K562 (cell line): ENCODE data around the gene MED31. TPM values are rescaled to one million over a fixed set of nuclear protein-coding genes. Genes with fewer than 3 reads are reported as not detected.

Experiments
- ATAC-seq: fragments of 200-7000 bp; cut with Tn5 transposase; 3 replicates; pipeline ENCODE4 v1.9.1; 2020; ENCODE audit warnings: moderate library complexity
- BruUV-seq: library from RNA; stranded (reverse); fragments of 400-500 nt; replicated peaks from 2 replicates; lab custom pipeline; 2021; lab: Mats Ljungman, UMichigan
- CTCF ChIA-PET: fragments of 300-600 bp; formaldehyde crosslinking; extraction: SDS; loops from one replicate; lab custom pipeline; 2021; ENCODE audit warnings: low intra/inter-chr PET ratio; lab: Yijun Ruan, JAX
- POLR2A ChIA-PET: fragments of 300-600, 350-650 bp; sonication (Branson Sonifier 250); formaldehyde crosslinking; extraction: SDS; loops from one replicate; lab custom pipeline; 2021; ENCODE audit warnings: antibody characterized with exemption, inconsistent platforms; lab: Yijun Ruan, JAX
- DNase-seq, 4 experiments: peaks; one replicate each; pipeline versions ENCODE4 v3.0.0 to v3.0.0-alpha.2; 2011 to 2018; ENCODE audit warnings: low spot score in 3 of 4, mixed read lengths in 3 of 4; ENCODE audit errors: extremely low read depth in 1 of 4
- FAIRE-seq: peaks from 2 replicates; lab custom pipeline; 2011; peaks lifted over from hg19 to GRCh38; lab: Jason Lieb, UNC
- H2AFZ ChIP-seq: 2 replicates; pipeline ENCODE4 v1.6.0; 2011; ENCODE audit warnings: low read depth, low read length, control low read depth, inconsistent platforms
- H3K27ac ChIP-seq: fragments of 200-600 bp; 3 replicates; pipeline ENCODE4 v1.8.0; 2011; ENCODE audit warnings: low read depth, mild to moderate bottlenecking, control low read depth, inconsistent platforms, low read length, moderate library complexity, mixed read lengths; ENCODE audit errors: extremely low read depth
- H3K27me3 ChIP-seq, 2 experiments: fragments of 300-600 bp in 1 of 2; 2 replicates in 1 of 2; 3 replicates in 1 of 2; pipeline versions ENCODE4 v1.6.0 to v1.8.0; 2011; ENCODE audit warnings: inconsistent platforms in 2 of 2, low read length in 2 of 2, mild to moderate bottlenecking in 1 of 2, mixed read lengths in 1 of 2, moderate library complexity in 1 of 2; ENCODE audit not compliant: control insufficient read depth in 2 of 2, insufficient read depth in 2 of 2
- H3K36me3 ChIP-seq: fragments of 300-600 bp; 3 replicates; pipeline ENCODE4 v1.8.0; 2011; ENCODE audit warnings: mild to moderate bottlenecking, low read length, inconsistent platforms; ENCODE audit not compliant: control insufficient read depth, insufficient read depth
- H3K4me1 ChIP-seq, 2 experiments: fragments of 200-600 bp in 1 of 2; replicated peaks in 1 of 2; 2 replicates in 1 of 2; 3 replicates in 1 of 2; pipeline versions ENCODE4 v1.5.1 to v1.8.0; 2011; ENCODE audit warnings: inconsistent platforms in 2 of 2, low read length in 2 of 2, mild to moderate bottlenecking in 1 of 2, mixed read lengths in 1 of 2, moderate library complexity in 1 of 2; ENCODE audit not compliant: control insufficient read depth in 2 of 2, insufficient read depth in 2 of 2
- H3K4me2 ChIP-seq: 2 replicates; pipeline ENCODE4 v1.6.1; 2011; ENCODE audit warnings: low read length, control low read depth, inconsistent platforms, mixed read lengths; ENCODE audit not compliant: insufficient read depth
- H3K4me3 ChIP-seq: fragments of 200-600 bp; sonication (generic), shearing (Covaris generic); 2 replicates; pipeline ENCODE4 v1.5.1; 2016; ENCODE audit warnings: control low read depth, inconsistent platforms
- H3K79me2 ChIP-seq: fragments of 200-600 bp; 3 replicates; pipeline ENCODE4 v1.8.0; 2011; ENCODE audit warnings: low read length, inconsistent platforms; ENCODE audit not compliant: control insufficient read depth, insufficient read depth
- H3K9ac ChIP-seq, 2 experiments: 2 replicates each; pipeline versions ENCODE4 v1.6.0 to v1.6.1; 2011; ENCODE audit warnings: low read depth in 2 of 2, low read length in 2 of 2, control low read depth in 1 of 2, inconsistent platforms in 1 of 2, mild to moderate bottlenecking in 1 of 2, mixed read lengths in 1 of 2; ENCODE audit not compliant: insufficient read depth in 1 of 2
- H3K9me1 ChIP-seq: one replicate; pipeline ENCODE4 v1.6.0; 2011; ENCODE audit warnings: inconsistent platforms, mild to moderate bottlenecking, low read length, moderate library complexity; ENCODE audit not compliant: control insufficient read depth, insufficient read depth
- H3K9me3 ChIP-seq: replicated peaks from 2 replicates; pipeline ENCODE4 v1.5.1; 2011; ENCODE audit warnings: low read depth, low read length, inconsistent platforms; ENCODE audit not compliant: control insufficient read depth, insufficient read depth
- H4K20me1 ChIP-seq: replicated peaks from 2 replicates; pipeline ENCODE4 v1.6.1; 2011; ENCODE audit warnings: low read length, inconsistent platforms, mixed read lengths; ENCODE audit not compliant: control insufficient read depth, insufficient read depth
- CBX3 ChIP-seq, 2 experiments: IDR thresholded peaks; 1 replicate in 1 of 2; 2 replicates in 1 of 2; pipeline ENCODE4 v1.6.1; 2012; ENCODE audit warnings: inconsistent platforms in 2 of 2, low read length in 2 of 2, borderline replicate concordance in 1 of 2, control low read depth in 1 of 2
- DMBX1 ChIP-seq: fragments of 250-450 bp; sonication (Bioruptor Pico); IDR thresholded peaks from 2 replicates; pipeline ENCODE4 v1.8.0; 2022; ENCODE audit warnings: inconsistent platforms, mild to moderate bottlenecking, moderate library complexity, borderline replicate concordance
- JUN ChIP-seq, 2 experiments: sonication (generic) in 1 of 2; formaldehyde crosslinking in 1 of 2; IDR thresholded peaks; 2 replicates each; pipeline versions ENCODE4 v1.6.1 to v1.8.0; 2012 to 2022; ENCODE audit warnings: borderline replicate concordance in 2 of 2, mild to moderate bottlenecking in 2 of 2, improper control_type of control experiment in 1 of 2, low read depth in 1 of 2, low read length in 1 of 2, missing genetic modification reagents in 1 of 2
- KAT8 ChIP-seq: fragments of 450-650 bp; IDR thresholded peaks from 2 replicates; pipeline ENCODE4 v1.6.1; 2016; ENCODE audit warnings: low read depth, mild to moderate bottlenecking
- YY1 ChIP-seq, 3 experiments: IDR thresholded peaks; 2 replicates each; pipeline ENCODE4 v1.6.1; 2011; ENCODE audit warnings: low read length in 2 of 3, mild to moderate bottlenecking in 2 of 3, moderate library complexity in 2 of 3, borderline replicate concordance in 1 of 3, control low read depth in 1 of 3, low read depth in 1 of 3; ENCODE audit not compliant: insufficient read depth in 3 of 3, insufficient replicate concordance in 2 of 3, control insufficient read depth in 1 of 3, insufficient read length in 1 of 3; ENCODE audit errors: extremely low read depth in 1 of 3
- ZNF184 ChIP-seq: sonication (generic); formaldehyde crosslinking; IDR thresholded peaks from 2 replicates; pipeline ENCODE4 v1.5.0; 2020; ENCODE audit warnings: missing genetic modification reagents
- ZNF274 ChIP-seq: IDR thresholded peaks from 2 replicates; pipeline ENCODE4 v1.6.1; 2011; ENCODE audit warnings: low read depth, mild to moderate bottlenecking, low read length, moderate library complexity, borderline replicate concordance
- WGBS: fragments of 100-300 bp; shearing (Covaris generic); methylation state at CpG from one replicate; pipeline ENCODE4 v1.1.6; 2016; ENCODE audit warnings: low coverage, mixed read lengths; ENCODE audit not compliant: insufficient coverage; ENCODE audit errors: missing lambda C conversion rate; 5-methylcytosine and 5-hydroxymethylcytosine counted together
- in situ Hi-C: fragments of 300-500 bp; cut with MboI; formaldehyde crosslinking; loops from 4 replicates; pipeline ENCODE4 v1.15.0; 2018; ENCODE audit warnings: inconsistent platforms, mixed read lengths
- intact Hi-C: fragments of 100-400 bp; cut with micrococcal nuclease; formaldehyde crosslinking; loops from 2 replicates; pipeline ENCODE4 v1.14.2; 2022
- polyA plus RNA-seq, 8 experiments: library from polyadenylated mRNA; depleted of rRNA in 4 of 8; stranded (reverse) in 5 of 8; unstranded in 3 of 8; fragments of >200 nt; fragmentation: Nextera tagmentation in 2 of 8; fragmentation: Illumina TruSeq in 1 of 8; extraction: Ambion mirVana in 2 of 8; extraction: Trizol in 1 of 8; gene quantifications; 2 replicates each; pipeline versions ENCODE4 v1.2.1 to v1.2.3, GENCODE V29; 2011 to 2014; ENCODE audit warnings: inconsistent platforms in 1 of 8, missing spikeins in 1 of 8
- total RNA-seq, 7 experiments: library from RNA; depleted of rRNA in 6 of 7; stranded (reverse); fragments of >200 nt in 6 of 7; fragmentation: Illumina TruSeq in 2 of 7; extraction: Trizol in 2 of 7; gene quantifications; 2 replicates each; pipeline versions ENCODE4 v1.2.1 to v1.2.3, GENCODE V29; 2011 to 2021; ENCODE audit warnings: low replicate concordance in 1 of 7
- TF ChIP-seq, protein P1 (sequence below): sonication (generic); formaldehyde crosslinking; IDR thresholded peaks from 2 replicates; pipeline ENCODE4 v1.4.0; 2020; ENCODE audit warnings: mild to moderate bottlenecking, missing genetic modification reagents
- TF ChIP-seq, protein P2 (sequence below): fragments of 450-650 bp; formaldehyde crosslinking; IDR thresholded peaks from 2 replicates; pipeline ENCODE4 v1.4.0; 2020; ENCODE audit warnings: mild to moderate bottlenecking
- TF ChIP-seq, protein P3 (sequence below): IDR thresholded peaks from 3 replicates; pipeline ENCODE4 v1.6.1; 2011; ENCODE audit warnings: borderline replicate concordance, mild to moderate bottlenecking, moderate library complexity; ENCODE audit not compliant: insufficient read length; ENCODE audit errors: extremely low read depth

The MED31 gene
- total and polyA plus RNA-seq, 9 of the 15 experiments (the other 6 are each of a cell fraction or from before 2014, with no cell fraction given): 6.4 to 39.9 (median 14.6) TPM

DNA sequence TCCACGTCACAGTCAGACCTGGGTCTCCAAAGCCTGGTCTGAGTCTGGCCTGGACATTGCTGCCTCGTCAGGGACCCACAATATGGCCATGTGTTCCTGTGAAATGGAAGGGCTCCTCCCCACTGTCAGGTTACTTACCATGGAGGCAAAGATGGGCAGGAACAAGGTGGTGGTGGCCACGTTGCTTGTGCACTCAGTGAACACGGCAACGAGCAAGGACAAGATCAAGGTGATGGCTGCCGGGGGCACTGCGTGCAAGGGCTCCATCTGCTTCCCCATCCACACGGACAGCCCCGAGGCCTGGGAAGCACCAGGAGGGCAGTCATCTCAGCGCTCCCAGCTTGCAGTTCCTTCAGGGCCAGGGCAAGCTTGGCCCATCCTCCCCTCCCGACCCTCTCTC, 39.2 kb upstream of the MED31 start (continued):
- no peak for TF ChIP-seq YY1 (IDR thresholded peaks at IDR 0.05; ENCODE audit: borderline replicate concordance in 1 of 3, control insufficient read depth in 1 of 3, extremely low read depth in 1 of 3, insufficient read depth in 3 of 3, insufficient read length in 1 of 3, insufficient replicate concordance in 2 of 3, low read depth in 1 of 3, low read length in 2 of 3)

DNA sequence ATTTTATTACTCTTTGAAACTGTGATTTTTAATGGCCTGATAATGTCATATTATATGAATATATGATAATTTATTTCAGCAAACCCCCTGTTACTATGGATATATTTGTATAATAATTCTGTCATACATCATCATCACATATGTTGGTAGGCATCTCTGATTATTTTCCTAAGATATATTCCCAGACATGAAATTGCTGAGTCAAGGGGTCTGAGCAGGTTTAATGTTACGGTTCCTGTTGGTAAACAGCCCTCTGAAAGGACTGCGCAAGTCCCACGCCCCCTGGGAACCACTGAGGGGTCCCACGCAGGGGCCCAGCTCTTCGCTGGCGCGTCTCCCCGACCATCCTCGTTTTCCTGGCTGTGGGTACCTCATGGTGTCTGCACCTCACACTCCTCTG, 37.5 kb upstream of the MED31 start:
- POLR2A ChIA-PET: no interaction called here
- Histone ChIP-seq H3K36me3 (no peaks in the 10 kb centered on the region), H4K20me1 (no peaks in the 10 kb centered on the region), H3K9me3 (no peaks in the 10 kb centered on the region), H3K9me1 (no peaks in the 10 kb centered on the region), H3K4me1 (no peaks in the 10 kb centered on the region), H3K79me2 (no peaks in the 10 kb centered on the region), H3K4me2 (no peak overlapping the region), H3K4me3 (no peak overlapping the region), H3K9ac (no peak overlapping the region), H3K27ac (no peak overlapping the region), H3K27me3 (peaks cover 6 to 43% of the 10 kb centered on the region in 2 experiments; a peak in 4 of 5 replicates), H2AFZ (no peak overlapping the region)
- CTCF ChIA-PET: no interaction called here
- DNase-seq: no peak
- intact Hi-C loops: no loop called here
- no peak for FAIRE-seq
- BruUV-seq: no TSS peak
- 3% methylated on average over 8 of the region's 9 CpGs for WGBS
- in situ Hi-C loops: no loop called here
- no peak for ATAC-seq
- TF ChIP-seq, protein P1, sequence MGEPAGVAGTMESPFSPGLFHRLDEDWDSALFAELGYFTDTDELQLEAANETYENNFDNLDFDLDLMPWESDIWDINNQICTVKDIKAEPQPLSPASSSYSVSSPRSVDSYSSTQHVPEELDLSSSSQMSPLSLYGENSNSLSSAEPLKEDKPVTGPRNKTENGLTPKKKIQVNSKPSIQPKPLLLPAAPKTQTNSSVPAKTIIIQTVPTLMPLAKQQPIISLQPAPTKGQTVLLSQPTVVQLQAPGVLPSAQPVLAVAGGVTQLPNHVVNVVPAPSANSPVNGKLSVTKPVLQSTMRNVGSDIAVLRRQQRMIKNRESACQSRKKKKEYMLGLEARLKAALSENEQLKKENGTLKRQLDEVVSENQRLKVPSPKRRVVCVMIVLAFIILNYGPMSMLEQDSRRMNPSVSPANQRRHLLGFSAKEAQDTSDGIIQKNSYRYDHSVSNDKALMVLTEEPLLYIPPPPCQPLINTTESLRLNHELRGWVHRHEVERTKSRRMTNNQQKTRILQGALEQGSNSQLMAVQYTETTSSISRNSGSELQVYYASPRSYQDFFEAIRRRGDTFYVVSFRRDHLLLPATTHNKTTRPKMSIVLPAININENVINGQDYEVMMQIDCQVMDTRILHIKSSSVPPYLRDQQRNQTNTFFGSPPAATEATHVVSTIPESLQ: no peak
- TF ChIP-seq DMBX1 (CRISPR knock-in tag) (no peak), ZNF184 (no peak), ZNF274 (no peak), JUN (IDR thresholded peaks at IDR 0.05; ENCODE audit: borderline replicate concordance, low read depth, low read length) (no peak), JUN (CRISPR knock-in tag; IDR thresholded peaks at IDR 0.05; ENCODE audit: borderline replicate concordance) (no peak), CBX3 (IDR thresholded peaks at IDR 0.05; ENCODE audit: borderline replicate concordance in 1 of 2, low read length in 2 of 2) (no peak), KAT8 (no peak)
- TF ChIP-seq, protein P2, sequence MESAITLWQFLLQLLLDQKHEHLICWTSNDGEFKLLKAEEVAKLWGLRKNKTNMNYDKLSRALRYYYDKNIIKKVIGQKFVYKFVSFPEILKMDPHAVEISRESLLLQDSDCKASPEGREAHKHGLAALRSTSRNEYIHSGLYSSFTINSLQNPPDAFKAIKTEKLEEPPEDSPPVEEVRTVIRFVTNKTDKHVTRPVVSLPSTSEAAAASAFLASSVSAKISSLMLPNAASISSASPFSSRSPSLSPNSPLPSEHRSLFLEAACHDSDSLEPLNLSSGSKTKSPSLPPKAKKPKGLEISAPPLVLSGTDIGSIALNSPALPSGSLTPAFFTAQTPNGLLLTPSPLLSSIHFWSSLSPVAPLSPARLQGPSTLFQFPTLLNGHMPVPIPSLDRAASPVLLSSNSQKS (CRISPR knock-in tag): no peak
- TF ChIP-seq, protein P3, sequence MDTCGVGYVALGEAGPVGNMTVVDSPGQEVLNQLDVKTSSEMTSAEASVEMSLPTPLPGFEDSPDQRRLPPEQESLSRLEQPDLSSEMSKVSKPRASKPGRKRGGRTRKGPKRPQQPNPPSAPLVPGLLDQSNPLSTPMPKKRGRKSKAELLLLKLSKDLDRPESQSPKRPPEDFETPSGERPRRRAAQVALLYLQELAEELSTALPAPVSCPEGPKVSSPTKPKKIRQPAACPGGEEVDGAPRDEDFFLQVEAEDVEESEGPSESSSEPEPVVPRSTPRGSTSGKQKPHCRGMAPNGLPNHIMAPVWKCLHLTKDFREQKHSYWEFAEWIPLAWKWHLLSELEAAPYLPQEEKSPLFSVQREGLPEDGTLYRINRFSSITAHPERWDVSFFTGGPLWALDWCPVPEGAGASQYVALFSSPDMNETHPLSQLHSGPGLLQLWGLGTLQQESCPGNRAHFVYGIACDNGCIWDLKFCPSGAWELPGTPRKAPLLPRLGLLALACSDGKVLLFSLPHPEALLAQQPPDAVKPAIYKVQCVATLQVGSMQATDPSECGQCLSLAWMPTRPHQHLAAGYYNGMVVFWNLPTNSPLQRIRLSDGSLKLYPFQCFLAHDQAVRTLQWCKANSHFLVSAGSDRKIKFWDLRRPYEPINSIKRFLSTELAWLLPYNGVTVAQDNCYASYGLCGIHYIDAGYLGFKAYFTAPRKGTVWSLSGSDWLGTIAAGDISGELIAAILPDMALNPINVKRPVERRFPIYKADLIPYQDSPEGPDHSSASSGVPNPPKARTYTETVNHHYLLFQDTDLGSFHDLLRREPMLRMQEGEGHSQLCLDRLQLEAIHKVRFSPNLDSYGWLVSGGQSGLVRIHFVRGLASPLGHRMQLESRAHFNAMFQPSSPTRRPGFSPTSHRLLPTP: no peak
